Measurements from ENCODE around the gene DGKG. TPM values are rescaled to one million over a fixed set of nuclear protein-coding genes. Genes with fewer than 3 reads are reported as not detected.

The DGKG gene
- total RNA-seq, 2 donors from 2014 or later = 0.17 to 0.64 TPM

- H3K9me3 ChIP-seq = no peaks in the 10 kb centered on the region
- TF ChIP-seq CTCF (IDR thresholded peaks at IDR 0.05) = no peak
- H3K4me1 ChIP-seq = no peaks in the 10 kb centered on the region
- H3K27me3 ChIP-seq = no peaks in the 10 kb centered on the region
- H3K9ac ChIP-seq (ENCODE audit: low read depth in 2 of 2, low read length in 2 of 2) = no peak overlapping the region
- H3K27ac ChIP-seq = no peak overlapping the region
- DNase-seq = no peak
- intact Hi-C loops (cut with DNase I) = no loop called here
- no peaks in the 10 kb centered on the region for H3K36me3 ChIP-seq
- no peak overlapping the region for H3K4me3 ChIP-seq
Observed at GRCh38 chr3:186369217-186369616, 7.2 kb upstream of the DGKG start.

- intact Hi-C loops (cut with DNase I) = no loop called here
- DNase-seq = no peak
- Histone ChIP-seq H3K4me3 (no peak overlapping the region), H3K9me3 (no peaks in the 10 kb centered on the region), H3K27me3 (no peaks in the 10 kb centered on the region), H3K36me3 (no peaks in the 10 kb centered on the region), H3K27ac (no peak overlapping the region), H3K4me1 (no peaks in the 10 kb centered on the region), H3K9ac (ENCODE audit: low read depth in 2 of 2, low read length in 2 of 2) (no peak overlapping the region)
- no peak for TF ChIP-seq CTCF (IDR thresholded peaks at IDR 0.05)
Observed at GRCh38 chr3:186368717-186369116, 6.7 kb upstream of the DGKG start.

- Histone ChIP-seq H3K27ac (no peak overlapping the region), H3K27me3 (no peaks in the 10 kb centered on the region)
Observed at GRCh38 chr3:186368176-186368575, 6.1 kb upstream of the DGKG start.

GRCh38 chr3:186367631-186368030 lies 5.6 kb upstream of the DGKG start:
- Histone ChIP-seq H3K27me3 (peaks cover 4% of the 10 kb centered on the region), H3K27ac (no peak overlapping the region), H3K36me3 (no peaks in the 10 kb centered on the region), H3K4me1 (no peaks in the 10 kb centered on the region), H3K4me3 (no peak overlapping the region), H3K9me3 (no peaks in the 10 kb centered on the region), H3K9ac (ENCODE audit: low read depth in 2 of 2, low read length in 2 of 2) (no peak overlapping the region)
- TF ChIP-seq CTCF (IDR thresholded peaks at IDR 0.05) = no peak
- no peak for DNase-seq
- intact Hi-C loops (cut with DNase I) = no loop called here

More at GRCh38 chr3:186368176-186368575, 6.1 kb upstream of the DGKG start:
- Histone ChIP-seq H3K9ac (ENCODE audit: low read depth in 2 of 2, low read length in 2 of 2) (no peak overlapping the region), H3K9me3 (no peaks in the 10 kb centered on the region), H3K4me1 (no peaks in the 10 kb centered on the region), H3K36me3 (no peaks in the 10 kb centered on the region), H3K4me3 (no peak overlapping the region)
- intact Hi-C loops (cut with DNase I) = no loop called here
- no peak for TF ChIP-seq CTCF (IDR thresholded peaks at IDR 0.05)
- DNase-seq = no peak

- H3K27ac ChIP-seq = no peak overlapping the region
Observed at GRCh38 chr3:186366206-186366605, 4.2 kb upstream of the DGKG start.

More at GRCh38 chr3:186366206-186366605, 4.2 kb upstream of the DGKG start:
- H3K9me3 ChIP-seq = no peaks in the 10 kb centered on the region
- no peaks in the 10 kb centered on the region for H3K4me1 ChIP-seq
- no peaks in the 10 kb centered on the region for H3K36me3 ChIP-seq
- H3K4me3 ChIP-seq = no peak overlapping the region
- no peak for TF ChIP-seq CTCF (IDR thresholded peaks at IDR 0.05)
- no peak for DNase-seq
- peaks cover 18% of the 10 kb centered on the region for H3K27me3 ChIP-seq
- no peak overlapping the region for H3K9ac ChIP-seq (ENCODE audit: low read depth in 2 of 2, low read length in 2 of 2)
- intact Hi-C loops (cut with DNase I) = no loop called here
